ENCODE results near the gene MMS19.
A peak's percentile ranks its signal among the peaks of the same experiment; 100 is the strongest.

MMS19 gene

GRCh38 chr10:97540669-97541500, 42.7 kb upstream of the MMS19 start:
- no peak overlapping the region for H3K4me3 ChIP-seq (ENCODE audit: low read length)
- DNase-seq (ENCODE audit: low read depth): no peak
- 0 out of 2 replicates have a peak, but pooled peaks have one; percentile 2 for TF ChIP-seq CTCF (conservative IDR thresholded peaks at IDR 0.05; ENCODE audit: low read length)

GRCh38 chr10:97539523-97540200, 41.4 kb upstream of the MMS19 start:
- DNase-seq (ENCODE audit: low read depth): peak; percentile 92
- TF ChIP-seq CTCF (conservative IDR thresholded peaks at IDR 0.05; ENCODE audit: low read length): peak; percentile 58

GRCh38 chr10:97538839-97539238, 40.6 kb upstream of the MMS19 start:
- DNase-seq (ENCODE audit: low read depth): no peak
- TF ChIP-seq CTCF (conservative IDR thresholded peaks at IDR 0.05; ENCODE audit: low read length): no peak
- no peak overlapping the region for H3K4me3 ChIP-seq (ENCODE audit: low read length)

More at GRCh38 chr10:97539523-97540200, 41.4 kb upstream of the MMS19 start:
- no peak overlapping the region for H3K4me3 ChIP-seq (ENCODE audit: low read length)

- TF ChIP-seq CTCF (conservative IDR thresholded peaks at IDR 0.05; ENCODE audit: low read length): no peak
- DNase-seq (ENCODE audit: low read depth): peak; percentile 43
- H3K4me3 ChIP-seq (ENCODE audit: low read length): no peak overlapping the region
Measured at GRCh38 chr10:97538411-97538810, 40.2 kb upstream of the MMS19 start.

- H3K4me3 ChIP-seq (ENCODE audit: low read length): no peak overlapping the region
- no peak for DNase-seq (ENCODE audit: low read depth)
- TF ChIP-seq CTCF (conservative IDR thresholded peaks at IDR 0.05; ENCODE audit: low read length): no peak
Measured at GRCh38 chr10:97537186-97537869, 39.1 kb upstream of the MMS19 start.

GRCh38 chr10:97534746-97535367, 36.6 kb upstream of the MMS19 start:
- no peak for DNase-seq (ENCODE audit: low read depth)
- TF ChIP-seq CTCF (conservative IDR thresholded peaks at IDR 0.05; ENCODE audit: low read length): peak; percentile 52
- H3K4me3 ChIP-seq (ENCODE audit: low read length): no peak overlapping the region
